H1 (cell line): ENCODE data around the gene TOR1B. TPM values are rescaled to one million over a fixed set of nuclear protein-coding genes. Genes with fewer than 3 reads are reported as not detected.
"Not testable (repeated sequence)": the region's sequence is repeated elsewhere in the genome, so short reads cannot be mapped to it uniquely, and the experiment has no call there.

Source experiments
- CTCF ChIA-PET: fragments of 300-600 bp; sonication (Branson Sonifier 250); formaldehyde crosslinking; loops from one replicate; lab custom pipeline; 2021; ENCODE audit not compliant: partially characterized antibody; lab: Charles Lee
- POLR2A ChIA-PET: fragments of 300-600 bp; sonication (Branson Sonifier 250); formaldehyde crosslinking; loops from one replicate; lab custom pipeline; 2021; ENCODE audit warnings: inconsistent platforms; ENCODE audit not compliant: partially characterized antibody; lab: Charles Lee
- DNase-seq, 2 experiments: peaks; one replicate each; pipeline versions ENCODE4 v3.0.0 to v3.0.0-alpha.2; 2010 to 2022; ENCODE audit warnings: low spot score in 2 of 2, low read depth in 1 of 2, mixed read lengths in 1 of 2
- FAIRE-seq: peaks from 2 replicates; lab custom pipeline; 2011; peaks lifted over from hg19 to GRCh38; lab: Jason Lieb, UNC
- H2AFZ ChIP-seq: 2 replicates; pipeline ENCODE4 v1.8.1; 2012; ENCODE audit warnings: low read length, inconsistent platforms
- H2AK5ac ChIP-seq: 2 replicates; pipeline ENCODE4 v1.6.1; 2013; ENCODE audit warnings: low read depth, low read length
- H2BK120ac ChIP-seq: replicated peaks from 2 replicates; pipeline ENCODE3; 2013; ENCODE audit warnings: low read depth, low read length, inconsistent platforms
- H2BK12ac ChIP-seq: 2 replicates; pipeline ENCODE4 v1.6.1; 2013; ENCODE audit warnings: low read depth, low read length
- H2BK15ac ChIP-seq: 2 replicates; pipeline ENCODE4 v1.6.1; 2013; ENCODE audit warnings: low read length
- H2BK20ac ChIP-seq: 2 replicates; pipeline ENCODE4 v1.6.1; 2013; ENCODE audit warnings: low read length
- H2BK5ac ChIP-seq: 2 replicates; pipeline ENCODE4 v1.6.1; 2013; ENCODE audit warnings: low read depth, low read length
- H3K14ac ChIP-seq: 2 replicates; pipeline ENCODE4 v1.6.1; 2013; ENCODE audit warnings: inconsistent platforms; ENCODE audit not compliant: insufficient read length
- H3K18ac ChIP-seq: 2 replicates; pipeline ENCODE4 v1.6.1; 2013; ENCODE audit warnings: low read length; ENCODE audit errors: extremely low read depth
- H3K23ac ChIP-seq: 2 replicates; pipeline ENCODE4 v1.6.1; 2013; ENCODE audit warnings: inconsistent platforms; ENCODE audit not compliant: insufficient read length
- H3K23me2 ChIP-seq: 2 replicates; pipeline ENCODE4 v1.6.1; 2013; ENCODE audit warnings: low read depth, low read length
- H3K27ac ChIP-seq: 2 replicates; pipeline ENCODE4 v1.6.1; 2011; ENCODE audit warnings: low read depth, low read length, inconsistent platforms
- H3K27me3 ChIP-seq, 4 experiments: replicated peaks in 1 of 4; 1 replicate in 1 of 4; 2 replicates in 3 of 4; pipeline versions ENCODE4 v1.6.1 to v1.8.1; 2011 to 2013; ENCODE audit warnings: low read length in 3 of 4, mild to moderate bottlenecking in 3 of 4, inconsistent platforms in 2 of 4, mixed read lengths in 2 of 4, moderate library complexity in 1 of 4; ENCODE audit not compliant: control insufficient read depth in 3 of 4, insufficient read depth in 3 of 4; ENCODE audit errors: extremely low read depth in 1 of 4
- H3K36me3 ChIP-seq, 4 experiments: 2 replicates each; pipeline versions ENCODE4 v1.6.1 to v1.8.1; 2011 to 2013; ENCODE audit warnings: mild to moderate bottlenecking in 4 of 4, low read length in 3 of 4, moderate library complexity in 2 of 4, control low read depth in 1 of 4, inconsistent platforms in 1 of 4; ENCODE audit not compliant: insufficient read depth in 4 of 4, control insufficient read depth in 2 of 4
- H3K4ac ChIP-seq: replicated peaks from 2 replicates; pipeline ENCODE3; 2013; ENCODE audit warnings: low read length, low read depth, mixed read lengths, inconsistent platforms; ENCODE audit not compliant: insufficient read length
- H3K4me1 ChIP-seq, 4 experiments: replicated peaks in 1 of 4; 1 replicate in 1 of 4; 2 replicates in 3 of 4; pipeline versions ENCODE4 v1.6.1 to v1.8.1; 2011 to 2013; ENCODE audit warnings: low read length in 3 of 4, inconsistent platforms in 2 of 4, mixed read lengths in 1 of 4; ENCODE audit not compliant: insufficient read depth in 4 of 4, control insufficient read depth in 3 of 4
- H3K4me2 ChIP-seq, 2 experiments: 2 replicates each; pipeline versions ENCODE4 v1.6.1 to v1.8.1; 2011 to 2013; ENCODE audit warnings: low read depth in 2 of 2, low read length in 2 of 2, control low read depth in 1 of 2, inconsistent platforms in 1 of 2, mild to moderate bottlenecking in 1 of 2; ENCODE audit not compliant: insufficient read depth in 1 of 2
- H3K4me3 ChIP-seq, 4 experiments: fragments of 200-600, 300-600 bp in 1 of 4; sonication (generic), shearing (Covaris generic), sonication (Bioruptor Twin) in 1 of 4; 2 replicates each; pipeline versions ENCODE4 v1.5.1 to v1.8.1; 2011 to 2016; ENCODE audit warnings: low read length in 4 of 4, low read depth in 3 of 4, control low read depth in 2 of 4, inconsistent platforms in 2 of 4, mild to moderate bottlenecking in 2 of 4, mixed read lengths in 1 of 4, moderate library complexity in 1 of 4; ENCODE audit not compliant: insufficient read depth in 2 of 4; ENCODE audit errors: extremely low read depth in 1 of 4
- H3K56ac ChIP-seq: replicated peaks from 2 replicates; pipeline ENCODE3; 2013; ENCODE audit warnings: low read depth, mild to moderate bottlenecking, mixed read lengths, low read length, inconsistent platforms; ENCODE audit not compliant: insufficient read length
- H3K79me1 ChIP-seq: 2 replicates; pipeline ENCODE4 v1.6.1; 2013; ENCODE audit warnings: low read depth, low read length, control low read depth
- H3K79me2 ChIP-seq, 2 experiments: 2 replicates each; pipeline versions ENCODE4 v1.6.1 to v1.8.1; 2012 to 2013; ENCODE audit warnings: low read length in 2 of 2, mild to moderate bottlenecking in 2 of 2, inconsistent platforms in 1 of 2; ENCODE audit not compliant: insufficient read depth in 2 of 2, control insufficient read depth in 1 of 2
- H3K9ac ChIP-seq, 4 experiments: replicated peaks in 1 of 4; 1 replicate in 1 of 4; 2 replicates in 3 of 4; pipeline versions ENCODE4 v1.6.1 to v1.8.1; 2011 to 2013; ENCODE audit warnings: low read depth in 3 of 4, low read length in 3 of 4, control low read depth in 2 of 4, mild to moderate bottlenecking in 2 of 4, moderate library complexity in 2 of 4, inconsistent platforms in 1 of 4; ENCODE audit errors: extremely low read depth in 1 of 4
- H3K9me3 ChIP-seq, 2 experiments: 2 replicates each; pipeline versions ENCODE4 v1.6.1 to v1.8.1; 2012 to 2013; ENCODE audit warnings: mild to moderate bottlenecking in 2 of 2, moderate library complexity in 2 of 2, control low read depth in 1 of 2, inconsistent platforms in 1 of 2, low read depth in 1 of 2, low read length in 1 of 2, mixed read lengths in 1 of 2; ENCODE audit not compliant: insufficient read depth in 2 of 2
- H4K20me1 ChIP-seq, 2 experiments: replicated peaks in 1 of 2; 2 replicates each; pipeline versions ENCODE3 to v1.8.1; 2011 to 2013; ENCODE audit warnings: inconsistent platforms in 2 of 2, low read length in 2 of 2, mild to moderate bottlenecking in 1 of 2; ENCODE audit not compliant: insufficient read depth in 2 of 2, control insufficient read depth in 1 of 2
- H4K5ac ChIP-seq: 2 replicates; pipeline ENCODE4 v1.6.1; 2013; ENCODE audit warnings: low read length, low read depth, mixed read lengths, inconsistent platforms; ENCODE audit not compliant: insufficient read length
- H4K8ac ChIP-seq: 2 replicates; pipeline ENCODE4 v1.8.0; 2013; ENCODE audit warnings: mild to moderate bottlenecking, moderate library complexity, low read length, inconsistent platforms; ENCODE audit not compliant: insufficient read depth; ENCODE audit errors: extremely low read depth
- H4K91ac ChIP-seq: replicated peaks from 2 replicates; pipeline ENCODE3; 2013; ENCODE audit warnings: low read length, mixed read lengths, inconsistent platforms; ENCODE audit not compliant: insufficient read length
- WGBS, 2 experiments: shearing (Covaris generic) in 1 of 2; methylation state at CpG; one replicate each; pipeline versions ENCODE4 v1.1.6 to v1.1.7; 2013 to 2015; ENCODE audit warnings: low lambda C conversion rate in 2 of 2, mixed read lengths in 2 of 2, inconsistent platforms in 1 of 2, low coverage in 1 of 2, missing lambda C conversion rate in 1 of 2; ENCODE audit not compliant: insufficient replicate concordance in 2 of 2, insufficient coverage in 1 of 2, insufficient read length in 1 of 2; ENCODE audit errors: extremely low coverage in 1 of 2, missing lambda C conversion rate in 1 of 2; 5-methylcytosine and 5-hydroxymethylcytosine counted together
- polyA plus RNA-seq, 7 experiments: library from polyadenylated mRNA; depleted of rRNA in 3 of 7; stranded (reverse) in 5 of 7; unstranded in 2 of 7; fragments of >200 nt in 5 of 7; fragments of 200-250 nt in 2 of 7; gene quantifications; 1 replicate in 5 of 7; 2 replicates in 1 of 7; 4 replicates in 1 of 7; pipeline versions ENCODE4 v1.2.1 to v1.2.3, GENCODE V29; 2011 to 2013; ENCODE audit warnings: missing spikeins in 2 of 7, mixed read lengths in 2 of 7
- total RNA-seq: library from RNA; stranded (reverse); fragmentation: NEBNext Ultra II Directional; extraction: Animal tissue kit (Norgen Biotek cat#: 25700); gene quantifications from 2 replicates; pipeline ENCODE4 v1.2.1, GENCODE V29; 2021

TOR1B gene
- total and polyA plus RNA-seq, 2 of the 8 experiments (the other 6 are each of a cell fraction or from before 2014, with no cell fraction given) = 11.4 to 17.4 TPM

- not testable (repeated sequence) for H3K23me2 ChIP-seq, H3K27me3 ChIP-seq, H4K8ac ChIP-seq, H3K36me3 ChIP-seq, H3K9me3 ChIP-seq, H3K9ac ChIP-seq, H3K4me2 ChIP-seq, H3K56ac ChIP-seq, H4K20me1 ChIP-seq, H2BK20ac ChIP-seq, H2BK5ac ChIP-seq, H2AK5ac ChIP-seq, H3K27ac ChIP-seq, H2BK12ac ChIP-seq, H2BK120ac ChIP-seq, H3K79me2 ChIP-seq, DNase-seq, H2AFZ ChIP-seq, H4K91ac ChIP-seq, H3K4me1 ChIP-seq, H3K14ac ChIP-seq, H3K4ac ChIP-seq, H2BK15ac ChIP-seq, H3K79me1 ChIP-seq, H3K18ac ChIP-seq, H4K5ac ChIP-seq, FAIRE-seq, H3K23ac ChIP-seq, H3K4me3 ChIP-seq
- ChIA-PET POLR2A (interaction anchor here (1.2 kb wide), 1 partner anchor 38 kb away, joined by 3 read pairs; no protein-coding TSS in a partner anchor), CTCF (interaction anchor here (0.7 to 12.8 kb wide), 7 partner anchors 11 to 78 kb away, joined by 3 to 250 read pairs (median 3); no protein-coding TSS in a partner anchor)
- 97% methylated on average over 4 of the region's 4 CpGs; no CpG with 5 or more reads in 1 of the 2 experiments for WGBS, 2 experiments
Observed at GRCh38 chr9:129776096-129776495, 26.9 kb upstream of the TOR1B start.
